ENCODE data around the gene SP7.
"Not testable (repeated sequence)": the region's sequence is repeated elsewhere in the genome, so short reads cannot be mapped to it uniquely, and the experiment has no call there.

Gene SP7

GRCh38 chr12:53336181-53336681 is at the start of gene SP7:
Gene SP7 (minus strand): TSS chr12:53336354. CDS start chr12:53335646, 708 bp downstream.
- DNase-seq: no peak

- DNase-seq: no peak
Measured at GRCh38 chr12:53383258-53383657, 47.1 kb upstream of the SP7 start.

- DNase-seq: no peak
Measured at GRCh38 chr12:53381731-53382630, 45.8 kb upstream of the SP7 start.

- no peak for DNase-seq
Measured at GRCh38 chr12:53380794-53381730, 44.9 kb upstream of the SP7 start.

- DNase-seq: peak; percentile 79
Measured at GRCh38 chr12:53380104-53380793, 44.1 kb upstream of the SP7 start, which contains the start of gene SP1. Gene SP1 (plus strand): TSS chr12:53380176. CDS start chr12:53380292, 116 bp downstream.

- peak; percentile 93 for DNase-seq
Measured at GRCh38 chr12:53379389-53380103, 43.4 kb upstream of the SP7 start.

GRCh38 chr12:53378724-53379388 is 42.7 kb upstream of the SP7 start:
- DNase-seq: no peak

GRCh38 chr12:53378222-53378621 is 42.1 kb upstream of the SP7 start:
- DNase-seq: no peak

- no peak for DNase-seq
Measured at GRCh38 chr12:53376747-53377146, 40.6 kb upstream of the SP7 start.

- not testable (repeated sequence) for DNase-seq
Measured at GRCh38 chr12:53374277-53374676, 38.1 kb upstream of the SP7 start.

- not testable (repeated sequence) for DNase-seq
Measured at GRCh38 chr12:53373554-53374133, 37.5 kb upstream of the SP7 start.

- no peak for DNase-seq
Measured at GRCh38 chr12:53365245-53365904, 29.2 kb upstream of the SP7 start.

- not testable (repeated sequence) for DNase-seq
Measured at GRCh38 chr12:53361638-53362037, 25.5 kb upstream of the SP7 start.

GRCh38 chr12:53358836-53359419 is 22.8 kb upstream of the SP7 start:
- no peak for DNase-seq

- DNase-seq: no peak
Measured at GRCh38 chr12:53355121-53355520, 19.0 kb upstream of the SP7 start.

GRCh38 chr12:53353257-53353655 is 17.1 kb upstream of the SP7 start:
- no peak for DNase-seq

- DNase-seq: peak; percentile 28
Measured at GRCh38 chr12:53352331-53353256, 16.4 kb upstream of the SP7 start.

GRCh38 chr12:53347905-53348304 is 11.8 kb upstream of the SP7 start:
- no peak for DNase-seq

GRCh38 chr12:53346491-53346890 is 10.3 kb upstream of the SP7 start:
- DNase-seq: no peak

Measured in GOT3 (cell line).